Thymus (tissue), 11 donors: ENCODE results near the gene PRKCZ. TPM values are rescaled to one million over a fixed set of nuclear protein-coding genes. Genes with fewer than 3 reads are reported as not detected.

Source experiments
- DNase-seq, 9 donors: peaks; one replicate each; pipeline ENCODE4 v3.0.0-alpha.2; 2013; ENCODE audit warnings: low spot score in 9 of 9, low read depth in 6 of 9, missing footprints in 1 of 9
- H3K27ac ChIP-seq, 2 donors: one replicate each; pipeline ENCODE4 v1.5.1; 2013; ENCODE audit warnings: control low read depth in 1 of 2, low read depth in 1 of 2, low read length in 1 of 2, mild to moderate bottlenecking in 1 of 2, moderate library complexity in 1 of 2
- H3K27me3 ChIP-seq, 2 donors: one replicate each; pipeline ENCODE4 v1.5.1; 2013; ENCODE audit warnings: low read length in 1 of 2; ENCODE audit not compliant: control insufficient read depth in 2 of 2, insufficient read depth in 1 of 2
- H3K36me3 ChIP-seq, 2 donors: one replicate each; pipeline ENCODE4 v1.5.1; 2013; ENCODE audit warnings: low read length in 1 of 2, mild to moderate bottlenecking in 1 of 2, moderate library complexity in 1 of 2; ENCODE audit not compliant: control insufficient read depth in 2 of 2, insufficient read depth in 2 of 2
- H3K4me1 ChIP-seq, 2 donors: one replicate each; pipeline ENCODE4 v1.5.1; 2013; ENCODE audit warnings: low read length in 2 of 2; ENCODE audit not compliant: control insufficient read depth in 2 of 2, insufficient read depth in 2 of 2
- H3K4me3 ChIP-seq, 2 donors: one replicate each; pipeline ENCODE4 v1.5.1; 2013; ENCODE audit warnings: low read length in 2 of 2, control low read depth in 1 of 2, mild to moderate bottlenecking in 1 of 2
- H3K9me3 ChIP-seq, 2 donors: one replicate each; pipeline ENCODE4 v1.5.1; 2013; ENCODE audit warnings: low read length in 1 of 2, mild to moderate bottlenecking in 1 of 2; ENCODE audit not compliant: control insufficient read depth in 2 of 2, insufficient read depth in 1 of 2
- WGBS: extraction: QIAGEN DNeasy Blood & Tissue Kit; methylation state at CpG from one replicate; pipeline ENCODE4 v1.1.7; 2013; 5-methylcytosine and 5-hydroxymethylcytosine counted together
- polyA plus RNA-seq: library from polyadenylated mRNA; stranded (reverse); fragments of 200-250 nt; gene quantifications from one replicate; pipeline ENCODE4 v1.2.3, GENCODE V29; 2013
- total RNA-seq: library from RNA; stranded (reverse); fragments of 120-200 nt; gene quantifications from one replicate; pipeline ENCODE4 v1.2.4, GENCODE V29; 2013
- donor health status: healthy.

Gene PRKCZ
- total and polyA plus RNA-seq, 2 donors: 7.6 to 30.6 TPM

DNA sequence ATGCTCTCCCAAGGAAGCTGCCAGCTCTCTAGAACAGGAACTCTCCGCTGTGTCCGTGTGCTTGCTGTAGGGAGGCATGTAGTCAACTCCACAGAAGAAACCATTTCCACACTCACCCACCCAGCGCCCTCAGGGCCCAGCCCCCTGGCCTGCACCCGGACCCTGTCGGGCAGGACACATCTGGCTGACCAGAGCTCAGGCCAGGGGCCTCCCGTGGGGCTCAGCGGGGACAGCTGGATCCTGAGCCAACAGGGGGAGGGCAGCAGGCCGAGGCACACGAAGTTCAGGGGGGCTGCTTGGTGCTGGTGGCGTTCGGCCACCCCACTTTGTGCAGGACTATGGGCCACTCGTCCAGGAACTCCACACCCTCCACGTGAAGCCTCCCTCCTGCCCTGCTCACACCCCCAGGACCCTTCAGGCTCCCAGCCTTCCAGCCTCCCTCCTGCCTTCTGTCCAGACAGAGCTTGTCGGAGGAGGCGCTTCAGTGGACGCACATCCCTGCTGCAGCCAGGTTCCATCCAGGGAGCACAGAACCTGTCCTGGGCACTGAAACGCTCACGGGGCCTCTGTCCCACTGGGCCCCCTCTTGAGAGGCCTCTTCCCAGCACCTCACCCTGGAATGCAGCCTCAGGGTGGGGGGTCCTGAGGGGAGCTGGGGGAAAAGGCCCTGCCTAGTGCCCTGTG, 159.3 kb downstream of the PRKCZ start:
- H3K4me3 ChIP-seq: no peak overlapping the region
- peaks cover 0 to 4% of the 10 kb centered on the region in 2 donors for H3K9me3 ChIP-seq
- no peaks in the 10 kb centered on the region for H3K36me3 ChIP-seq
- WGBS: 93% methylated on average over 18 of the region's 18 CpGs
- DNase-seq: no peak
- H3K27me3 ChIP-seq: peaks cover 4 to 46% of the 10 kb centered on the region in 2 donors
- H3K27ac ChIP-seq: peak overlapping the region; percentile 17 to 64
- peaks cover 12 to 54% of the 10 kb centered on the region in 2 donors for H3K4me1 ChIP-seq

DNA sequence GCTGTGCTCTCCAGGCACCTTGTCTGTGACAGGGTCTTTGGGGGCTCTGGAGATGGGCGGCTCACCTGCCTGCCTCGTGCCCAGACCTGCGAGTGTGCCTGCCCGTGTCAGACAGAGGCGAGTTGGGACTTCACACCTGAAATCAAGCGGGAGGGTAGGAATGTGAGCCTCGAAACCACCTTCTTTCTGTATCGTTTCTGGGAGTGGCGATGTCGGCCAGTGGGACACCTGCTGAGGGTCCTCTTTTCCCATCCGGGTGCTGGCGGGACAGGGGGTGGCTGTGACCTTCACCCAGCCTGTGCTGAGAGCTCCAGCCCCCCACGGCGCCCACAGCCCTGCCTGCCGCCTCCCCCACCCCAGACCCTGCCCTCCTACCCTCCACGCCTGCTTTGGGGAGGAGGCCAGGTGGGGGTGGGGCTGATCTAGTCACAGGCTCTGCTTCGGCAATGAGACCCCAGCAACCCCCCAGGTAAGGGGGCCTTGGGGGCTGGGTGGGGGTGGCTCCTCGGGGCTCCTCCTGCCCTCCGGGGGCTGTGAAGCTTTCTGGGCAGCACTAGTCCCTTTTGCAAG, 160.0 kb downstream of the PRKCZ start:
- no peak for DNase-seq
- no peak overlapping the region for H3K4me3 ChIP-seq
- H3K4me1 ChIP-seq: peaks cover 11 to 58% of the 10 kb centered on the region in 2 donors
- peaks cover 0 to 4% of the 10 kb centered on the region in 2 donors for H3K9me3 ChIP-seq
- H3K36me3 ChIP-seq: no peaks in the 10 kb centered on the region
- 91% methylated on average over 19 of the region's 19 CpGs for WGBS
- peaks cover 4 to 46% of the 10 kb centered on the region in 2 donors for H3K27me3 ChIP-seq
- H3K27ac ChIP-seq: peak overlapping the region; percentile 17 to 72

DNA sequence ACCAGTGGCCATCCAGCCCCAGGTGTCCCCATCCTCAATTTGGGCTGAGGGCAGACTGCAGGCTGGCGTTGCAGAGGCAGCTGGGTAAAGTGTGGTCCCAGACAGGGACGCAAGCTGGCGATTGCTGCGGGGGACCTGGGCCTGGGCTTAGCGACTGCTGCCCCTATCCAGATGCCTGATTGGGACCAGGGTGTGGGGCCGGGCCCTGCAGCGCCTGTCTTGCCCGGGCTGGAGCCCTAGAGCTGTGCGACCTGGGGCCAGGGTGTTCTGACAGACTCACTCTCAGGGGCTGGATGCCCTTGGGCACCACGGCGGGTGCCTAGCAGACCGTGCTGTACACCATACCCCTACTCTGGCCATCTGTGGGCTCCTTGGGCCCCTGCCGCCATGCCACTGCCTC, 160.6 kb downstream of the PRKCZ start:
- Histone ChIP-seq H3K27me3 (peaks cover 4 to 41% of the 10 kb centered on the region in 2 donors), H3K36me3 (no peaks in the 10 kb centered on the region), H3K27ac (no peak overlapping the region), H3K9me3 (peaks cover 0 to 4% of the 10 kb centered on the region in 2 donors), H3K4me3 (no peak overlapping the region), H3K4me1 (peaks cover 5 to 53% of the 10 kb centered on the region in 2 donors)
- 98% methylated on average over 13 of the region's 13 CpGs for WGBS
- DNase-seq: no peak

DNA sequence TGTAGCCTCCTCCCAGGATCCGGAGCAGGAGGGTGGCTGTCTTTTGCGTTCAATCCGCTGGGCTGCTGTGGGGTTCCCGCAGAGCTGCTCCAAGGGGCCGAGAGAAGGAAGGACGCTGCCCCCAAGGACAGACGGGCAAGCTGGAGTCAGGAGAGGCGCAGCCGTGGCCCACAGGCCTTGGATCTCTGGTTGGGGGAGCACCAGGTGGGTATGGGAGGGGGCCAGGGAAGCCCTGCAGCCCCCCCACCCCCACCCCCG, 162.0 kb downstream of the PRKCZ start:
- H3K27me3 ChIP-seq: peaks cover 4 to 34% of the 10 kb centered on the region in 2 donors
- no peaks in the 10 kb centered on the region for H3K36me3 ChIP-seq
- H3K4me3 ChIP-seq: no peak overlapping the region
- no peak for DNase-seq
- H3K9me3 ChIP-seq: peaks cover 0 to 4% of the 10 kb centered on the region in 2 donors
- WGBS: 75% methylated on average over 10 of the region's 10 CpGs
- H3K27ac ChIP-seq: peak overlapping the region; percentile 80 to 88
- H3K4me1 ChIP-seq: peaks cover 5 to 50% of the 10 kb centered on the region in 2 donors

DNA sequence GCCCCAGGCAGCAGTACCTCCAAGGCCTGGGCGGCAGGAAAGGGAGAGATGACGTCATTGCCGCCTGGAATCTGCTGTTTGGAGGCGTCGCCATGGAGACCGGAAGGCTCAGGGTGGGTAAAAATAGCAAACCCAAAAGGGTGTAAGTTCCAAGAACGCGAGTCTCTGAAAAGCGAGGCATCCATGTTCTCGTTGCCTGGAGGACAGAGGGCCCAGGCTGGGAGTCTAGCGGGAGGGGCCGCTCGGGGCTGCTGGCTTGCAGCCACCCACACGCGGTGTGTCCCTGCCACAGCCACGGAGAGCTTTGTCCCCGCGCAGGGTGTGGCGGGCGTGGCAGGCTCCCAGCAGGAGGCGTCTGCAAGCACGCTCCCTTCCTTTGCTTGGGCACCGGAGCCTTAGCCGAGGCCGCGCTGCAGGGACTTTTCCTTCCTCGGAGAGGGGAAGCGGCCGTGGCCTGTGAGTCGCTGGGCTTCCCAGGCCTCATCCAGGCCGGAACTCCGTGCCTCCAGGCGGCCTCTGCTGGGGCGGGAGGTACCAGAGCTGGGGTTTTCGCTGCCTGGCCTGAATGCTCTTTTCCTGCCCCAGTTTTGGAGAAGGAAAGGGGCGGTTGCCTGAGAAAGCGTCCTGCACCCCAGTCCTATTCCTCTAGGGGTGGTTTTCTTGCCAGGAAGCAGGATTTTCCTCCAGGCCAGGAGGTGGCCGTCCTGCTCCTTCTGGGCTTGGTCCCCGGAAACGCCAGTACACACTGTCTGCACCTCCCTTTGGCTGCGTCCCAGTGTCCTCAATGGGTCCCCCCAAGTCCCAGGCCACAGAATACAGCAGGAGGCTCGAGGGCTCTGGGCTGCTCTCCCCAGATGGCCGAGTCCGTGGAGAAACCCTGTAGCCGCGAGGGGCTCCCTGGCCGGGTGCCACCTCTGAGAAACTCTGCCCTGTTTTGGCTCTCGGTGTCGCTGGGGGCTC, 162.6 kb downstream of the PRKCZ start:
- WGBS: 22% methylated on average over 49 of the region's 49 CpGs
- H3K4me1 ChIP-seq: peaks cover 3 to 50% of the 10 kb centered on the region in 2 donors
- H3K36me3 ChIP-seq: no peaks in the 10 kb centered on the region
- H3K27me3 ChIP-seq: peaks cover 0 to 33% of the 10 kb centered on the region in 2 donors
- H3K4me3 ChIP-seq: peak overlapping the region; percentile 18 to 28
- peaks cover 0 to 1% of the 10 kb centered on the region in 2 donors for H3K9me3 ChIP-seq
- peak in 6 of 9 donors; percentile 59 to 83 (median 71) for DNase-seq
- peak overlapping the region; percentile 87 to 88 for H3K27ac ChIP-seq

DNA sequence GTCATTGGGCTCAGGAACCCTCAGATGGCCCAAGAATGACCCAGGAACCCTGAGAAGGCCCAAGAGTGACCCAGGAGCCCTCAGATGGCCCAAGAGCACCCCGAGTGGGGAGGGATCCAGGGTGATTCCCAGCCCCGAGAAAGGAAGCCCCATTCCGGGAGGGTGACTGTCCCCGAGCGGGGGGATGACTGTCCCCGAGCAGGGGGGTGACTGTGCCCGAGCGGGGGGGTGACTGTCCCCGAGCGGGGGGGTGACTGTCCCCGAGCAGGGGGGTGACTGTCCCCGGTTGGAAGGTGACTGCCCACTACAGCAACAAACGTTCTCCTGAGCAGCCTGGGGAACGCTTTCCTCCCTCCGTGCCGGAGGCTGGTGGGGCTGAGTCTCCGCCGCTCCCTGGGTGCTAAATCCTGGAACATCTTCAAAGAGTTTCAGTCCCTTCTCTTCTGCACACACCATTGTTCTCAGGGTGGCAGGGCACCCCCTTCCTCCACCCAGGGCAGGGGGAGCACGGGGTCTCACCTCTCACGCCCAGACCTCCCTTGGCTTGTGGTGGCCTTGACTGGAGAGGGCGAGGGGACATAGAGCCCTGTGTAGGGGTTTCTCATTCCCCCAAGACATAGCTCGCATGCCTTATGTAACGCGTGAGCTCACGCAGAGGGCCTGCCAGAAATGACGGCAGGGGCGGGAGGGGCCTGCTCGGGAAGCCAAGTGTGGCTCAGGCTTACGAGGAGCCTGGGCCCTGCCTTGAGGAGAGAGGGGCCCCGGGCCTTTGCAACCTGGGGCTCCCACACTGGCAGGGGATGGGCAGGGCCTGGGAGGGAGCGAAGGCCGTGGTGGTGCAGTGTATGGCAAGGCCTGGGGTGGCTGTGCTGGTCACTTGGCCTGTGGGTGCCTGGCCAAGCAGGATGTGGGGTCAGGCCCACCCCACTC, 163.6 kb downstream of the PRKCZ start:
- H3K36me3 ChIP-seq: no peaks in the 10 kb centered on the region
- H3K4me1 ChIP-seq: peaks cover 3 to 43% of the 10 kb centered on the region in 2 donors
- no peak for DNase-seq
- no peak overlapping the region for H3K4me3 ChIP-seq
- WGBS: 88% methylated on average over 32 of the region's 32 CpGs
- H3K9me3 ChIP-seq: no peaks in the 10 kb centered on the region
- peaks cover 0 to 27% of the 10 kb centered on the region in 2 donors for H3K27me3 ChIP-seq
- peak overlapping the region; percentile 87 to 88 for H3K27ac ChIP-seq

DNA sequence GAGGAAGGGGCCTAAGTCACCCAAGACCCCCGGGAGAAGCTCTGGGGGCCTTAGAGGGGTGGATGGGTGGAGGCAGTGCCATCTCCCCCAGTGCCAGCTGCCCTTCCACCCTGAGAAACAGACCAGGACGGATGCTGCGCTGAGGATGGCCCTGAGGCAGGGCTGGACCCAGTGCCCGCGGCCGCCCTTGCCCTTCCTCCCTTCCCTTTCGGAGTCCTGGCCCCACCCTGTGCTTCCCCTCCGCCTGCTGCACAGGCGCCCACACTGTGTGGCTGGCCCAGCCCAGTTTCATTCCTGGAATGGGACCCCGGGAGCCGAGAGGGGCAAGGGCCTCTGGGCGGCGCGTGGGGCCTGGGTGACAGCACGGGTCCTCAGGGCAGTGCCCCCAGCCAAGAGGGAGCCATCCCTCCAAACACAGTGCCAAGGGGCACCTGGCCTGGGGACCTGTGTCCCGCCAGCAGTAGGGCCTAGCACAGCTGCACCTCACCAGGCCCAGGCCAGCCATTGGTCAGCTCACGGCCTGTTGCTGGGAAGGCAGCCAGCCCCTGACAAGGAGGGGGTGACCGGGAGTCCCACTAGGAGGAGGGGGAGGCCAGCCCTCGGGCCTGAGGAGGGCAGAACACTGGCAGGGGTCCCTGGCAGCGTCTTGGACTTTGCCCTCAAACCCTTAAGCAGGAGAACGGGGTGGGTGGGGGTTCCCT, 164.5 kb downstream of the PRKCZ start:
- WGBS: 92% methylated on average over 21 of the region's 21 CpGs
- DNase-seq: no peak
- Histone ChIP-seq H3K27ac (peak overlapping the region; percentile 61 to 87), H3K36me3 (no peaks in the 10 kb centered on the region), H3K4me1 (peaks cover 3 to 39% of the 10 kb centered on the region in 2 donors), H3K4me3 (no peak overlapping the region), H3K9me3 (peaks cover 1 to 4% of the 10 kb centered on the region in 2 donors), H3K27me3 (peaks cover 0 to 29% of the 10 kb centered on the region in 2 donors)

DNA sequence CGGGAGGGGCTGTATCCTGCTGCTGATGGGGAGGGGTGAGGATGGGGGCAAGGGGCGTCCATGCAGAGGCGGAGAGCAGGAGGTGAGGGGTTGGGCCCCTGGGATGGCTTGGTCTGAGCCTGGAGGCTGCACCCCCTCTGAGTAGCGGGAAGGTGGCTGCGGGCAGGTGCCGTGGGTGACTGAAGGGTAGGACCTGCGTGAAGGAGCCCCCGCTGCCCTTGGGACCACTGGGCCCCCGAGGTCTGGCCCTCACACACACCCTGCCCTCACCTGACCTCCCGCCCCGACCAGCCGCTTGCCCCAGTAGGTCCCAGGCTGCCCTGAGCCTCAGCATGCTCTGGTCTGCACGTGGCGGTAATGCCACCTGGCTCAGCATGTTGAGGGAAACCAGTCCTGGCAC, 165.1 kb downstream of the PRKCZ start:
- Histone ChIP-seq H3K4me1 (peaks cover 3 to 36% of the 10 kb centered on the region in 2 donors), H3K4me3 (no peak overlapping the region), H3K9me3 (peaks cover 1 to 4% of the 10 kb centered on the region in 2 donors), H3K27ac (no peak overlapping the region), H3K27me3 (peaks cover 0 to 29% of the 10 kb centered on the region in 2 donors), H3K36me3 (no peaks in the 10 kb centered on the region)
- no peak for DNase-seq
- WGBS: 95% methylated on average over 14 of the region's 14 CpGs
